Calu3 (cell line): Measurements from ENCODE around the gene TRIM17. TPM values are rescaled to one million over a fixed set of nuclear protein-coding genes. Genes with fewer than 3 reads are reported as not detected.

Experiments used
- BruUV-seq: library from RNA; stranded (reverse); fragments of 400-500 nt; replicated peaks from 2 replicates; lab custom pipeline; 2021; lab: Mats Ljungman, UMichigan
- CTCF ChIA-PET: fragments of 300-600 bp; sonication (Branson Sonifier 250); formaldehyde crosslinking; loops from one replicate; lab custom pipeline; 2022; ENCODE audit warnings: antibody characterized with exemption; lab: Charles Lee
- DNase-seq: peaks from one replicate; pipeline ENCODE4 v3.0.0; 2022
- H3K27ac Mint-ChIP-seq: one replicate; pipeline ENCODE4 v1.8.0; 2022; ENCODE audit warnings: mixed read lengths; ENCODE audit not compliant: unreplicated experiment
- H3K27me3 Mint-ChIP-seq: one replicate; pipeline ENCODE4 v1.8.0; 2022; ENCODE audit warnings: mixed read lengths; ENCODE audit not compliant: unreplicated experiment
- H3K36me3 Mint-ChIP-seq: one replicate; pipeline ENCODE4 v1.8.0; 2022; ENCODE audit warnings: mild to moderate bottlenecking, moderate library complexity, mixed read lengths; ENCODE audit not compliant: insufficient read depth, unreplicated experiment
- H3K4me1 Mint-ChIP-seq: one replicate; pipeline ENCODE4 v1.8.0; 2022; ENCODE audit warnings: mild to moderate bottlenecking, low read depth, mixed read lengths; ENCODE audit not compliant: unreplicated experiment
- H3K4me3 Mint-ChIP-seq: one replicate; pipeline ENCODE4 v1.8.0; 2022; ENCODE audit warnings: mild to moderate bottlenecking, low read depth, moderate library complexity, mixed read lengths; ENCODE audit not compliant: unreplicated experiment
- H3K9me3 Mint-ChIP-seq: one replicate; pipeline ENCODE4 v1.8.0; 2022; ENCODE audit warnings: low read depth, mixed read lengths; ENCODE audit not compliant: unreplicated experiment
- CTCF ChIP-seq: fragments of 200-600 bp; IDR thresholded peaks from one replicate; pipeline ENCODE4 v1.8.0; 2022; ENCODE audit warnings: antibody characterized with exemption; ENCODE audit not compliant: unreplicated experiment
- intact Hi-C: fragments of 100-400 bp; cut with micrococcal nuclease; formaldehyde crosslinking; loops from one replicate; pipeline ENCODE4 v1.10.0; 2022; ENCODE audit not compliant: unreplicated experiment
- total RNA-seq: library from RNA; stranded (reverse); gene quantifications from 2 replicates; pipeline ENCODE4 v1.2.3, GENCODE V29; 2022

Gene TRIM17
- total RNA-seq, 1 experiment from 2014 or later = 3.8 TPM

- Mint-ChIP-seq H3K27me3 (no peaks in the 10 kb centered on the region), H3K27ac (no peak overlapping the region), H3K36me3 (peaks cover 79% of the 10 kb centered on the region), H3K4me1 (peaks cover 50% of the 10 kb centered on the region), H3K9me3 (no peaks in the 10 kb centered on the region), H3K4me3 (peak overlapping the region; percentile 81)
- no TSS peak for BruUV-seq
- TF ChIP-seq CTCF = no peak
- no peak for DNase-seq
- CTCF ChIA-PET = interaction anchor here (2.1 kb wide), 1 partner anchor 11 kb away, joined by 7 read pairs; no protein-coding TSS in a partner anchor
- intact Hi-C loops = no loop called here
These were observed 12.4 kb downstream of the TRIM17 start for GRCh38 chr1:228404107-228404720.

DNA sequence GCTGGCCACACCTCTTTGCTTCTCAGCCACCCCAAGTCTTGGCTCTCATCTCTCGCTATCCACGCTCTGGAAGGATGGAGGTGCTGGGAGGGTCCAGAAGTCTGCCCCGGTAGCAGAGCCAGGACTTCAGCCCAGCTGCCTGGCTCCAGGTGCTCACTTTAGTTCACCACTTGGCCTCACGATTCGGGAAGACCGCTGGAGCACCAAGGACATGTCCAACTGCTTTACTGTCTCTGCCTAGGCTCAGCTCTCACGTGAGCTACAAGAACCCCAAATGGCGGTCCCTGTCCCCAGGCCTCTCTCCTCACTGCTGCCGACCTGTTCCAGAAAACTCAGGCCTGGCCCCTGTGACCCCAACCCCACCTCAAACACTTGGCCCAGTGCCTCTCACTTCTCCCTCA, 13.4 kb downstream of the TRIM17 start:
- peaks cover 86% of the 10 kb centered on the region for H3K36me3 Mint-ChIP-seq
- DNase-seq = no peak
- peak overlapping the region; percentile 81 for H3K4me3 Mint-ChIP-seq
- CTCF ChIA-PET = no interaction called here
- H3K27me3 Mint-ChIP-seq = no peaks in the 10 kb centered on the region
- no peaks in the 10 kb centered on the region for H3K9me3 Mint-ChIP-seq
- no peak for TF ChIP-seq CTCF
- intact Hi-C loops = no loop called here
- BruUV-seq = no TSS peak
- peaks cover 47% of the 10 kb centered on the region for H3K4me1 Mint-ChIP-seq
- no peak overlapping the region for H3K27ac Mint-ChIP-seq

GRCh38 chr1:228402641-228403025, 14.0 kb downstream of the TRIM17 start:
- Mint-ChIP-seq H3K4me3 (no peak overlapping the region), H3K36me3 (peaks cover 88% of the 10 kb centered on the region), H3K27ac (peak overlapping the region; percentile 55), H3K27me3 (no peaks in the 10 kb centered on the region), H3K4me1 (peaks cover 41% of the 10 kb centered on the region), H3K9me3 (no peaks in the 10 kb centered on the region)
- no TSS peak for BruUV-seq
- intact Hi-C loops = no loop called here
- TF ChIP-seq CTCF = no peak
- DNase-seq = no peak
- CTCF ChIA-PET = no interaction called here

GRCh38 chr1:228401782-228402640, 14.7 kb downstream of the TRIM17 start:
- Mint-ChIP-seq H3K4me3 (no peak overlapping the region), H3K27me3 (no peaks in the 10 kb centered on the region), H3K36me3 (peaks cover 86% of the 10 kb centered on the region), H3K27ac (peak overlapping the region; percentile 55), H3K4me1 (peaks cover 40% of the 10 kb centered on the region), H3K9me3 (no peaks in the 10 kb centered on the region)
- no TSS peak for BruUV-seq
- intact Hi-C loops = no loop called here
- CTCF ChIA-PET = no interaction called here
- DNase-seq = no peak
- no peak for TF ChIP-seq CTCF
